KMS-11 (cell line): ENCODE measurements around the gene ZNF232.

ENCODE experiments used
- H2AFZ ChIP-seq: fragments of 200-600 bp; sonication (generic); 2 replicates; pipeline ENCODE4 v1.6.1; 2016; ENCODE audit warnings: antibody characterized with exemption, mixed run types, low read depth
- H3K27ac ChIP-seq: fragments of 200-600 bp; sonication (generic); 2 replicates; pipeline ENCODE4 v1.6.1; 2016; ENCODE audit warnings: mild to moderate bottlenecking, mixed run types
- H3K27me3 ChIP-seq: fragments of 200-600 bp; sonication (generic); 2 replicates; pipeline ENCODE4 v1.6.1; 2017; ENCODE audit warnings: mild to moderate bottlenecking, low read depth, mixed run types, moderate library complexity; ENCODE audit not compliant: insufficient read depth
- H3K36me3 ChIP-seq: fragments of 200-600 bp; sonication (generic); 2 replicates; pipeline ENCODE4 v1.6.1; 2017; ENCODE audit warnings: mild to moderate bottlenecking, mixed run types; ENCODE audit not compliant: insufficient read depth
- H3K4me1 ChIP-seq: fragments of 200-600 bp; sonication (generic); 2 replicates; pipeline ENCODE4 v1.6.1; 2016; ENCODE audit warnings: mild to moderate bottlenecking, low read depth, mixed run types; ENCODE audit not compliant: poor library complexity, severe bottlenecking
- H3K4me2 ChIP-seq: fragments of 200-600 bp; sonication (generic); 2 replicates; pipeline ENCODE4 v1.7.0; 2016; ENCODE audit warnings: mild to moderate bottlenecking, mixed run types
- H3K4me3 ChIP-seq: fragments of 200-600 bp; sonication (generic); IDR thresholded peaks from 2 replicates; pipeline ENCODE4 v1.6.1; 2017; ENCODE audit warnings: low read depth, low read length, mixed read lengths; ENCODE audit not compliant: insufficient read depth
- H3K79me2 ChIP-seq: fragments of 200-600 bp; sonication (generic); 2 replicates; pipeline ENCODE4 v1.6.1; 2016; ENCODE audit warnings: low read depth, mixed run types; ENCODE audit not compliant: insufficient read depth
- H3K9ac ChIP-seq: fragments of 200-600 bp; sonication (generic); 2 replicates; pipeline ENCODE4 v1.6.1; 2016; ENCODE audit warnings: mild to moderate bottlenecking, mixed run types
- H4K20me1 ChIP-seq: fragments of 200-600 bp; sonication (generic); 2 replicates; pipeline ENCODE4 v1.6.1; 2016; ENCODE audit warnings: mild to moderate bottlenecking, mixed run types; ENCODE audit not compliant: insufficient read depth
- CTCF ChIP-seq: fragments of 200-600 bp; sonication (generic); conservative IDR thresholded peaks from 2 replicates; pipeline ENCODE4 v1.6.1; 2017; ENCODE audit warnings: low read depth, mild to moderate bottlenecking, antibody characterized with exemption, low read length, moderate library complexity, mixed read lengths

ZNF232 gene

GRCh38 chr17:5069724-5070123 lies 42.0 kb downstream of the ZNF232 start:
- Histone ChIP-seq H4K20me1 (no peaks in the 10 kb centered on the region), H3K4me1 (no peaks in the 10 kb centered on the region)
- TF ChIP-seq CTCF = no peak

DNA sequence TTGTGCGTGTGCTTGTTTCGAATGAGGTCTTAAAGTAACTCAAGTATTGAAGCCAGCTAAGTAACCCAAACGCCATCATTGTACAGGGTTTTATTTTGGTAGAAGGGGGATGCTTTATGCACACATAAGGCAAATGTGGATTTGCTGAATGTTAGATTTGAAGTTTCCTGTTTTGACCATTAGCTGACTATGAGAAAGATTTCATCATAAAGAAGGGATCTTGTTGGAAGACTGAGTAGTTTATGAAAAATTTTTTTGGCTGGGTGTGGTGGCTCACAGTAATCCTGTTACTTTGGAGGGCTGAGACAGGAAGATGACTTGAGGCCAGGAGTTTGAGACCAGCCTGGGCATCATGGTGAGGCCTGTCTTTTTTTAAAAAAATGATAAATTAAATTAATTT lies 43.4 kb downstream of the ZNF232 start:
- Histone ChIP-seq H3K27ac (no peak overlapping the region), H3K36me3 (no peaks in the 10 kb centered on the region), H3K27me3 (no peaks in the 10 kb centered on the region), H3K79me2 (no peaks in the 10 kb centered on the region), H3K4me1 (no peaks in the 10 kb centered on the region), H3K4me3 (no peak overlapping the region), H4K20me1 (no peaks in the 10 kb centered on the region), H3K9ac (no peak overlapping the region), H2AFZ (no peak overlapping the region), H3K4me2 (no peak overlapping the region)
- TF ChIP-seq CTCF = no peak

More at GRCh38 chr17:5069724-5070123, 42.0 kb downstream of the ZNF232 start:
- no peak overlapping the region for H2AFZ ChIP-seq
- no peak overlapping the region for H3K4me3 ChIP-seq
- H3K9ac ChIP-seq = no peak overlapping the region
- no peaks in the 10 kb centered on the region for H3K79me2 ChIP-seq
- H3K27me3 ChIP-seq = no peaks in the 10 kb centered on the region
- no peaks in the 10 kb centered on the region for H3K36me3 ChIP-seq
- no peak overlapping the region for H3K4me2 ChIP-seq
- no peak overlapping the region for H3K27ac ChIP-seq

DNA sequence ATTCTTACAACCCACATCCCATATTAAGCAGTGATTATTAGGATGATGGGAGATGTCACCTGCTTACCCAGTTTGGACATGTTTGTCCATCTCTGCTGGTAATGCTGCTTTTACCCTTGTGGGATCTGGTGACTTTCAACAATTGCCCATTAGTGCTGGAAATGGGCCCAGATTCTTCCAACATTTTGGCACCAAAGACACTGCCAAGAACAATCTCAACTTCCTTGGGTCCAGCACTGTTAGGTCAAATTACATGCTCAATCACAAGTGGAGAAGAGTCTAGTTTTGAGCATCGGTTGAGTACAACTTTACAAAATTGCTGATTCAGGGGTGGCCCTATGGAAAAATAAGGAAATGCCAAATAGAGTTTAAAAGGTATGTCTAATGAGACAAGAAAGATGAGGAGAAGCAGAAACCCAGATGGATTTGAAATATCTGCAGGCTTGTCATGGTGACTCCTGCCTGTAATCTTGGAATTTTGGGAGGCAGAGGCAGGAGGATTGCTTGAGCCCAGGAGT lies 46.4 kb downstream of the ZNF232 start:
- H4K20me1 ChIP-seq = no peaks in the 10 kb centered on the region
- no peak for TF ChIP-seq CTCF
- H2AFZ ChIP-seq = no peak overlapping the region
- no peak overlapping the region for H3K4me3 ChIP-seq
- no peak overlapping the region for H3K27ac ChIP-seq
- H3K27me3 ChIP-seq = no peaks in the 10 kb centered on the region
- H3K79me2 ChIP-seq = no peaks in the 10 kb centered on the region
- no peak overlapping the region for H3K9ac ChIP-seq
- H3K4me1 ChIP-seq = no peaks in the 10 kb centered on the region
- H3K36me3 ChIP-seq = no peaks in the 10 kb centered on the region
- no peak overlapping the region for H3K4me2 ChIP-seq
